Measurements from ENCODE around the gene KCNQ1. TPM values are rescaled to one million over a fixed set of nuclear protein-coding genes. Genes with fewer than 3 reads are reported as not detected.

Gene KCNQ1
- total and polyA plus RNA-seq, 4 donors: 15.4 to 41.7 (median 26.2) TPM

- peaks cover 0 to 10% (median 0%) of the 10 kb centered on the region in 4 donors for H3K36me3 ChIP-seq (ENCODE audit: control insufficient read depth in 4 of 4, insufficient read depth in 4 of 4, low read length in 4 of 4)
- H3K27me3 ChIP-seq (ENCODE audit: control insufficient read depth in 3 of 3, insufficient read depth in 3 of 3, low read length in 2 of 3): no peaks in the 10 kb centered on the region
- H3K4me3 ChIP-seq: no peak overlapping the region
- no peak overlapping the region for H3K9ac ChIP-seq (ENCODE audit: insufficient read depth in 1 of 2, low read length in 2 of 2)
- TF ChIP-seq, protein P1, sequence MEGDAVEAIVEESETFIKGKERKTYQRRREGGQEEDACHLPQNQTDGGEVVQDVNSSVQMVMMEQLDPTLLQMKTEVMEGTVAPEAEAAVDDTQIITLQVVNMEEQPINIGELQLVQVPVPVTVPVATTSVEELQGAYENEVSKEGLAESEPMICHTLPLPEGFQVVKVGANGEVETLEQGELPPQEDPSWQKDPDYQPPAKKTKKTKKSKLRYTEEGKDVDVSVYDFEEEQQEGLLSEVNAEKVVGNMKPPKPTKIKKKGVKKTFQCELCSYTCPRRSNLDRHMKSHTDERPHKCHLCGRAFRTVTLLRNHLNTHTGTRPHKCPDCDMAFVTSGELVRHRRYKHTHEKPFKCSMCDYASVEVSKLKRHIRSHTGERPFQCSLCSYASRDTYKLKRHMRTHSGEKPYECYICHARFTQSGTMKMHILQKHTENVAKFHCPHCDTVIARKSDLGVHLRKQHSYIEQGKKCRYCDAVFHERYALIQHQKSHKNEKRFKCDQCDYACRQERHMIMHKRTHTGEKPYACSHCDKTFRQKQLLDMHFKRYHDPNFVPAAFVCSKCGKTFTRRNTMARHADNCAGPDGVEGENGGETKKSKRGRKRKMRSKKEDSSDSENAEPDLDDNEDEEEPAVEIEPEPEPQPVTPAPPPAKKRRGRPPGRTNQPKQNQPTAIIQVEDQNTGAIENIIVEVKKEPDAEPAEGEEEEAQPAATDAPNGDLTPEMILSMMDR (IDR thresholded peaks at IDR 0.05; ENCODE audit: control extremely low read depth, extremely low read depth): no peak
- DNase-seq (no peak), ATAC-seq (ENCODE audit: insufficient read depth, low FRiP score) (no peak)
- no peak overlapping the region for H3K27ac ChIP-seq (ENCODE audit: low read depth in 1 of 2, low read length in 1 of 2)
- no peaks in the 10 kb centered on the region for H3K9me3 ChIP-seq (ENCODE audit: control insufficient read depth in 4 of 4, insufficient read depth in 3 of 4, low read length in 3 of 4)
- no peaks in the 10 kb centered on the region for H3K4me1 ChIP-seq (ENCODE audit: control insufficient read depth in 5 of 5, insufficient read depth in 5 of 5, low read length in 5 of 5)
- 77 to 84% methylated on average over 14 of the region's 14 CpGs for WGBS, 2 donors
Measured at GRCh38 chr11:2569321-2569721, 124.5 kb downstream of the KCNQ1 start.

GRCh38 chr11:2569731-2570210 is 125.0 kb downstream of the KCNQ1 start:
- no peak for ATAC-seq (ENCODE audit: insufficient read depth, low FRiP score)
- 96 to 98% methylated on average over 10 of the region's 10 CpGs for WGBS, 2 donors
- peaks cover 0 to 10% (median 0%) of the 10 kb centered on the region in 4 donors for H3K36me3 ChIP-seq (ENCODE audit: control insufficient read depth in 4 of 4, insufficient read depth in 4 of 4, low read length in 4 of 4)
- no peak overlapping the region for H3K4me3 ChIP-seq
- H3K27ac ChIP-seq (ENCODE audit: low read depth in 1 of 2, low read length in 1 of 2): no peak overlapping the region
- H3K9me3 ChIP-seq (ENCODE audit: control insufficient read depth in 4 of 4, insufficient read depth in 3 of 4, low read length in 3 of 4): no peaks in the 10 kb centered on the region
- no peak overlapping the region for H3K9ac ChIP-seq (ENCODE audit: insufficient read depth in 1 of 2, low read length in 2 of 2)
- H3K27me3 ChIP-seq (ENCODE audit: control insufficient read depth in 3 of 3, insufficient read depth in 3 of 3, low read length in 2 of 3): no peaks in the 10 kb centered on the region
- no peaks in the 10 kb centered on the region for H3K4me1 ChIP-seq (ENCODE audit: control insufficient read depth in 5 of 5, insufficient read depth in 5 of 5, low read length in 5 of 5)
- no peak for DNase-seq
- TF ChIP-seq, protein P1 (IDR thresholded peaks at IDR 0.05; ENCODE audit: control extremely low read depth, extremely low read depth): no peak

DNA sequence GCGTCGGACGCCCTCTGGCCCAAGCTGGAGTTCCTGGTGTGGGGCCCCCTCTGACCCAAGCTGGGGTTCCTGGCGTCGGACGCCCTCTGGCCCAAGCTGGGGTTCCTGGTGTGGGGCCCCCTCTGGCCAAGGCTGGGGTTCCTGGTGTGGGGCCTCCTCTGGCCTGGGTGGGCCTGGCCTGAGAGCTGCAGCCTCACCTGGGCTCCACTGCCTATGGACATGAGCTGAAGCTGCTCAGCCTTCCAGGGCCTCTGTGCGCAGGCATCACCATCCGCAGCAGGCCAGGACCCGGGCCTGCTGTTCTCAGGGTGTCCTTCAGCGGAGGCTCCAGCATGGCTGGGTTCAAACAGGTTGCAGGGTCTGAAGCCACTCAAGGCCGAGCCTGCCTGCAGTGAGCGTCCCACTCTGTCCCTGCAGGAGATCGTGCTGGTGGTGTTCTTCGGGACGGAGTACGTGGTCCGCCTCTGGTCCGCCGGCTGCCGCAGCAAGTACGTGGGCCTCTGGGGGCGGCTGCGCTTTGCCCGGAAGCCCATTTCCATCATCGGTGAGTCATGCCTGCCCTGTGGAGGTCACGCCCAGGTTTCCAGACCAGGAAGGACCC is 125.5 kb downstream of the KCNQ1 start:
- ATAC-seq (ENCODE audit: insufficient read depth, low FRiP score) (no peak), DNase-seq (no peak)
- TF ChIP-seq, protein P1 (IDR thresholded peaks at IDR 0.05; ENCODE audit: control extremely low read depth, extremely low read depth): no peak

More for the DNA sequence above, 125.5 kb downstream of the KCNQ1 start:
- WGBS, 2 donors: 97 to 98% methylated on average over 26 of the region's 26 CpGs
- H3K36me3 ChIP-seq (ENCODE audit: control insufficient read depth in 4 of 4, insufficient read depth in 4 of 4, low read length in 4 of 4): peaks cover 0 to 10% (median 0%) of the 10 kb centered on the region in 4 donors
- H3K27ac ChIP-seq (ENCODE audit: low read depth in 1 of 2, low read length in 1 of 2): no peak overlapping the region
- H3K4me1 ChIP-seq (ENCODE audit: control insufficient read depth in 5 of 5, insufficient read depth in 5 of 5, low read length in 5 of 5): peaks cover 0 to 5% (median 0%) of the 10 kb centered on the region in 5 donors
- H3K9me3 ChIP-seq (ENCODE audit: control insufficient read depth in 4 of 4, insufficient read depth in 3 of 4, low read length in 3 of 4): no peaks in the 10 kb centered on the region
- H3K27me3 ChIP-seq (ENCODE audit: control insufficient read depth in 3 of 3, insufficient read depth in 3 of 3, low read length in 2 of 3): no peaks in the 10 kb centered on the region
- H3K9ac ChIP-seq (ENCODE audit: insufficient read depth in 1 of 2, low read length in 2 of 2): no peak overlapping the region
- no peak overlapping the region for H3K4me3 ChIP-seq
